ENCODE results near the gene ARID5B. TPM values are rescaled to one million over a fixed set of nuclear protein-coding genes. Genes with fewer than 3 reads are reported as not detected.

The ARID5B gene
- total RNA-seq, 2 experiments from 2014 or later: 71.1 to 73.9 TPM

- Mint-ChIP-seq H3K27me3 (no peaks in the 10 kb centered on the region), H3K4me1 (peaks cover 46% of the 10 kb centered on the region), H3K27ac (no peak overlapping the region), H3K4me3 (no peak overlapping the region), H3K36me3 (ENCODE audit: low read depth) (peaks cover 34% of the 10 kb centered on the region), H3K9me3 (peaks cover 14% of the 10 kb centered on the region)
- DNase-seq: no peak
- CTCF ChIA-PET: interaction anchor here (0.5 to 1.4 kb wide), 3 partner anchors 32 to 302 kb away, joined by 3 read pairs; no protein-coding TSS in a partner anchor
- POLR2A ChIA-PET: interaction anchor here (0.6 kb wide), 1 partner anchor 8 kb away, joined by 3 read pairs; no protein-coding TSS in a partner anchor
Measured at GRCh38 chr10:62116896-62117295, 215.4 kb downstream of the ARID5B start.

GRCh38 chr10:62121187-62121530, 219.7 kb downstream of the ARID5B start:
- Mint-ChIP-seq H3K4me3 (peak overlapping the region; percentile 9), H3K27ac (peak overlapping the region; percentile 82), H3K27me3 (no peaks in the 10 kb centered on the region), H3K36me3 (ENCODE audit: low read depth) (peaks cover 60% of the 10 kb centered on the region), H3K9me3 (peaks cover 42% of the 10 kb centered on the region), H3K4me1 (peaks cover 47% of the 10 kb centered on the region)
- POLR2A ChIA-PET: interaction anchor here (0.7 to 2.1 kb wide), 3 partner anchors 39 to 63 kb away, joined by 3 to 15 read pairs (median 3); no protein-coding TSS in a partner anchor
- CTCF ChIA-PET: interaction anchor here (1.4 kb wide), 1 partner anchor 119 kb away, joined by 3 read pairs; no protein-coding TSS in a partner anchor
- DNase-seq: no peak

- peaks cover 40% of the 10 kb centered on the region for H3K36me3 Mint-ChIP-seq (ENCODE audit: low read depth)
- CTCF ChIA-PET: interaction anchor here (0.8 kb wide), 1 partner anchor 35 kb away, joined by 3 read pairs; no protein-coding TSS in a partner anchor
- H3K9me3 Mint-ChIP-seq: peaks cover 35% of the 10 kb centered on the region
- H3K4me3 Mint-ChIP-seq: no peak overlapping the region
- H3K27ac Mint-ChIP-seq: no peak overlapping the region
- H3K27me3 Mint-ChIP-seq: no peaks in the 10 kb centered on the region
- no peak for DNase-seq
- peaks cover 11% of the 10 kb centered on the region for H3K4me1 Mint-ChIP-seq
- POLR2A ChIA-PET: no interaction called here
Measured at GRCh38 chr10:62127975-62128374, 226.5 kb downstream of the ARID5B start.

GRCh38 chr10:62130948-62131347, 229.4 kb downstream of the ARID5B start:
- Mint-ChIP-seq H3K36me3 (ENCODE audit: low read depth) (peaks cover 27% of the 10 kb centered on the region), H3K27ac (no peak overlapping the region), H3K9me3 (peaks cover 23% of the 10 kb centered on the region), H3K4me1 (peaks cover 17% of the 10 kb centered on the region), H3K4me3 (no peak overlapping the region), H3K27me3 (no peaks in the 10 kb centered on the region)
- CTCF ChIA-PET: no interaction called here
- POLR2A ChIA-PET: no interaction called here
- no peak for DNase-seq

- Mint-ChIP-seq H3K27me3 (no peaks in the 10 kb centered on the region), H3K9me3 (peaks cover 21% of the 10 kb centered on the region), H3K27ac (no peak overlapping the region), H3K36me3 (ENCODE audit: low read depth) (peaks cover 25% of the 10 kb centered on the region), H3K4me1 (peaks cover 15% of the 10 kb centered on the region), H3K4me3 (no peak overlapping the region)
- DNase-seq: no peak
- ChIA-PET CTCF (no interaction called here), POLR2A (no interaction called here)
Measured at GRCh38 chr10:62131724-62132123, 230.2 kb downstream of the ARID5B start.

DNA sequence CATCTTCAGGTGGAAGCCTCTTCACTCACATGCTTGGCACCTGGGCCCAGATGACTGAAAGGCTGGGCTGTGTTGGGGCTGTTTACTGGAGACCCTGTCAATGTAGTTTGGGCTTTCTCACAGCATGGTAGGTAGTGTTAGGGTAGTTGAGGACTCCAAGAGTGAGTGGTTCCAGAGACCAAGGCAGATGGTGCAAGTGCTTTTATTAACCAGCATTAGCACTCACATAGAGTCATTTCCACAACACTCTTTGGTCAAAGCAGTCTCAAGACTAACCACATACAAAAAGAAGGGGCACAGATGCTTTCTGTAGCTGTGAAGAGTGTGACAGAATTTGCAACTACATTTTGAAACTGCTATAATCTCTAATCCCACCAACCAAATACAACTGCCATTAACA, 232.1 kb downstream of the ARID5B start:
- Mint-ChIP-seq H3K36me3 (ENCODE audit: low read depth) (peaks cover 27% of the 10 kb centered on the region), H3K27me3 (no peaks in the 10 kb centered on the region), H3K4me3 (no peak overlapping the region), H3K4me1 (peaks cover 15% of the 10 kb centered on the region), H3K27ac (no peak overlapping the region), H3K9me3 (peaks cover 23% of the 10 kb centered on the region)
- no peak for DNase-seq
- ChIA-PET CTCF (no interaction called here), POLR2A (no interaction called here)

- H3K27me3 Mint-ChIP-seq: no peaks in the 10 kb centered on the region
- no peak for DNase-seq
- no peak overlapping the region for H3K27ac Mint-ChIP-seq
- peaks cover 28% of the 10 kb centered on the region for H3K36me3 Mint-ChIP-seq (ENCODE audit: low read depth)
- ChIA-PET POLR2A (no interaction called here), CTCF (interaction anchor here (0.7 kb wide), 1 partner anchor 112 kb away, joined by 4 read pairs; no protein-coding TSS in a partner anchor)
- H3K4me1 Mint-ChIP-seq: peaks cover 15% of the 10 kb centered on the region
- H3K9me3 Mint-ChIP-seq: peaks cover 24% of the 10 kb centered on the region
- H3K4me3 Mint-ChIP-seq: no peak overlapping the region
Measured at GRCh38 chr10:62136931-62137330, 235.4 kb downstream of the ARID5B start.

Other genes starting within 250 kb of the ARID5B start
- gene CABCOCO1, start 238.8 kb upstream of the ARID5B start, total RNA-seq: not detected

All from activated CD4-positive, alpha-beta memory T cell treated with anti-CD3 and anti-CD28 coated beads, Interleukin-2, amount 10 ng/mL, durations not matched to agents 7 days and 5 days (primary cell).